ENCODE data around the gene FUT9. TPM values are rescaled to one million over a fixed set of nuclear protein-coding genes. Genes with fewer than 3 reads are reported as not detected.

The FUT9 gene
- total and polyA plus RNA-seq, 10 of the 15 experiments (the other 5 are each of a cell fraction or from before 2014, with no cell fraction given) = not detected

GRCh38 chr6:96184798-96185197, 169.0 kb downstream of the FUT9 start:
- TF ChIP-seq PML (IDR thresholded peaks at IDR 0.05; ENCODE audit: low read length) (no peak), TCF12 (IDR thresholded peaks at IDR 0.05; ENCODE audit: low read depth, low read length) (no peak), MLLT1 (IDR thresholded peaks at IDR 0.05) (no peak), MEF2A (IDR thresholded peaks at IDR 0.05; ENCODE audit: insufficient read depth, low read depth, low read length) (no peak), CHD1 (IDR thresholded peaks at IDR 0.05; ENCODE audit: low read depth, low read length) (no peak)
- DNase-seq (ENCODE audit: low read depth, low spot score) (no peak), FAIRE-seq (no peak), ATAC-seq (no peak)
- ChIA-PET SMC1A (ENCODE audit: uncharacterized antibody, unreplicated experiment) (interaction anchor here (1.3 to 1.8 kb wide), 3 partner anchors 10 to 28 kb away, joined by 4 to 5 read pairs (median 5); no protein-coding TSS in a partner anchor), CTCF (no interaction called here), POLR2A (no interaction called here), RAD21 (ENCODE audit: unreplicated experiment) (no interaction called here)
- H3K27me3 ChIP-seq (replicated peaks in 1 of 2; ENCODE audit: control insufficient read depth in 2 of 2, insufficient read depth in 2 of 2, low read length in 1 of 2) = no peaks in the 10 kb centered on the region
- H3K4me3 ChIP-seq = no peak overlapping the region
- 0% methylated on average over 2 of the region's 2 CpGs for WGBS (ENCODE audit: insufficient coverage, insufficient replicate concordance, low lambda C conversion rate, missing lambda C conversion rate)
- H2AFZ ChIP-seq (ENCODE audit: control insufficient read depth, low read depth, low read length) = no peak overlapping the region
- BruUV-seq (replicated peaks) = no TSS peak
- no peaks in the 10 kb centered on the region for H4K20me1 ChIP-seq (ENCODE audit: control insufficient read depth, insufficient read depth)
- no peak overlapping the region for H3K27ac ChIP-seq (ENCODE audit: control insufficient read depth, insufficient read depth)
- no peaks in the 10 kb centered on the region for H3K9me3 ChIP-seq (replicated peaks; ENCODE audit: control insufficient read depth, insufficient read depth, low read length)
- no peak overlapping the region for H3K4me2 ChIP-seq (ENCODE audit: control insufficient read depth, insufficient read depth)
- in situ Hi-C loops (cut with MboI) = no loop called here
- no peaks in the 10 kb centered on the region for H3K36me3 ChIP-seq (ENCODE audit: control insufficient read depth in 2 of 2, insufficient read depth in 2 of 2, low read length in 1 of 2)
- intact Hi-C loops (cut with micrococcal nuclease; ENCODE audit: unreplicated experiment) = no loop called here
- no peak overlapping the region for H3K9ac ChIP-seq (ENCODE audit: control insufficient read depth, insufficient read depth, low read length)
- no peaks in the 10 kb centered on the region for H3K79me2 ChIP-seq (ENCODE audit: control insufficient read depth, insufficient read depth, low read length)
- H3K4me1 ChIP-seq (ENCODE audit: control insufficient read depth, insufficient read depth, low read length) = no peaks in the 10 kb centered on the region

GRCh38 chr6:96186094-96186493, 170.3 kb downstream of the FUT9 start:
- Histone ChIP-seq H4K20me1 (ENCODE audit: control insufficient read depth, insufficient read depth) (no peaks in the 10 kb centered on the region), H3K9me3 (replicated peaks; ENCODE audit: control insufficient read depth, insufficient read depth, low read length) (no peaks in the 10 kb centered on the region), H3K4me1 (ENCODE audit: control insufficient read depth, insufficient read depth, low read length) (no peaks in the 10 kb centered on the region), H3K36me3 (ENCODE audit: control insufficient read depth in 2 of 2, insufficient read depth in 2 of 2, low read length in 1 of 2) (no peaks in the 10 kb centered on the region), H3K27ac (ENCODE audit: control insufficient read depth, insufficient read depth) (no peak overlapping the region), H3K4me3 (no peak overlapping the region), H2AFZ (ENCODE audit: control insufficient read depth, low read depth, low read length) (no peak overlapping the region), H3K27me3 (replicated peaks in 1 of 2; ENCODE audit: control insufficient read depth in 2 of 2, insufficient read depth in 2 of 2, low read length in 1 of 2) (no peaks in the 10 kb centered on the region), H3K79me2 (ENCODE audit: control insufficient read depth, insufficient read depth, low read length) (no peaks in the 10 kb centered on the region), H3K4me2 (ENCODE audit: control insufficient read depth, insufficient read depth) (no peak overlapping the region), H3K9ac (ENCODE audit: control insufficient read depth, insufficient read depth, low read length) (no peak overlapping the region)
- ChIA-PET CTCF (no interaction called here), POLR2A (no interaction called here), SMC1A (ENCODE audit: uncharacterized antibody, unreplicated experiment) (interaction anchor here (0.8 kb wide), 1 partner anchor 9 kb away, joined by 3 read pairs; no protein-coding TSS in a partner anchor), RAD21 (ENCODE audit: unreplicated experiment) (no interaction called here)
- BruUV-seq (replicated peaks) = no TSS peak
- WGBS (ENCODE audit: insufficient coverage, insufficient replicate concordance, low lambda C conversion rate, missing lambda C conversion rate) = 0% methylated on average over 2 of the region's 2 CpGs
- FAIRE-seq (no peak), ATAC-seq (peak; percentile 33; the same call in 1 of the 3 replicates), DNase-seq (ENCODE audit: low read depth, low spot score) (no peak)
- intact Hi-C loops (cut with micrococcal nuclease; ENCODE audit: unreplicated experiment) = no loop called here
- no peak for TF ChIP-seq JUND (IDR thresholded peaks at IDR 0.05; ENCODE audit: low read depth, low read length)
- no peak for TF ChIP-seq SPI1 (IDR thresholded peaks at IDR 0.05; ENCODE audit: borderline replicate concordance, insufficient read depth, low read depth, low read length)
- TF ChIP-seq MTA2 (IDR thresholded peaks at IDR 0.05; ENCODE audit: low read depth) = peak; percentile 93
- in situ Hi-C loops (cut with MboI) = no loop called here

Data from GM12878 (cell line).